ENCODE data around the gene CD8B.

The CD8B gene

DNA sequence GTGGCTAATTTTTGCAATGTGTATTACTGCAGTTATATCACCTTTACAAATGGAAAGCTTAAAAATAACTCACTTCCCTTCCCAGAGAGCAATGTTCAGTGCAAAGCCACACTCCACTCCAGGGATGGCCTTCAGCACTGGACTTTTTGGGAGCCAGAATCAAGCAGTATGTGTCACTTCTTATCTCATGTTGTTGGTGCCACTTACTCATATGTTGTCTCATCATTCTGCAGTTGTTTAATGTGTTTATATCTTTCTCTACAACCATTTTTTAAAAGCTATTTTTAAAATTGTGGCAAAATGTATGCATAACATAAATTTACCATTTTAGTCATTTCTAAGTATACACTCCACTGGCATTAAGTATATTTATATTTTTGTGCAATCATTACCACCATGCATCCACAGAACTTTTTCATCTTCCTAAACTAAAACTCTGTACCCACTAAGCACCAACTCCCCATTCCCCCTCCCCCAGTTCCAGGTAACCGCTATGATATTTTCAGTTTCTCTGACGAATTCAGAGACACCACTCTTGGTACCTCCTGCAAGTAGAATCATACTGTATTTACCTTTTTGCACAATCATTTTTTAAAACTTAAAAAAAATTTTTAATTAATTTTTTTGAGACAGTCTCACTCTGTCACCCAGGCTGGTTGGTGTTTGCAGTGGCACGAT is 38.9 kb downstream of the CD8B start:
- TF ChIP-seq, protein P1, sequence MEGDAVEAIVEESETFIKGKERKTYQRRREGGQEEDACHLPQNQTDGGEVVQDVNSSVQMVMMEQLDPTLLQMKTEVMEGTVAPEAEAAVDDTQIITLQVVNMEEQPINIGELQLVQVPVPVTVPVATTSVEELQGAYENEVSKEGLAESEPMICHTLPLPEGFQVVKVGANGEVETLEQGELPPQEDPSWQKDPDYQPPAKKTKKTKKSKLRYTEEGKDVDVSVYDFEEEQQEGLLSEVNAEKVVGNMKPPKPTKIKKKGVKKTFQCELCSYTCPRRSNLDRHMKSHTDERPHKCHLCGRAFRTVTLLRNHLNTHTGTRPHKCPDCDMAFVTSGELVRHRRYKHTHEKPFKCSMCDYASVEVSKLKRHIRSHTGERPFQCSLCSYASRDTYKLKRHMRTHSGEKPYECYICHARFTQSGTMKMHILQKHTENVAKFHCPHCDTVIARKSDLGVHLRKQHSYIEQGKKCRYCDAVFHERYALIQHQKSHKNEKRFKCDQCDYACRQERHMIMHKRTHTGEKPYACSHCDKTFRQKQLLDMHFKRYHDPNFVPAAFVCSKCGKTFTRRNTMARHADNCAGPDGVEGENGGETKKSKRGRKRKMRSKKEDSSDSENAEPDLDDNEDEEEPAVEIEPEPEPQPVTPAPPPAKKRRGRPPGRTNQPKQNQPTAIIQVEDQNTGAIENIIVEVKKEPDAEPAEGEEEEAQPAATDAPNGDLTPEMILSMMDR (IDR thresholded peaks at IDR 0.05; ENCODE audit: extremely low read depth, missing control alignments): no peak
- DNase-seq (ENCODE audit: low spot score): no peak

DNA sequence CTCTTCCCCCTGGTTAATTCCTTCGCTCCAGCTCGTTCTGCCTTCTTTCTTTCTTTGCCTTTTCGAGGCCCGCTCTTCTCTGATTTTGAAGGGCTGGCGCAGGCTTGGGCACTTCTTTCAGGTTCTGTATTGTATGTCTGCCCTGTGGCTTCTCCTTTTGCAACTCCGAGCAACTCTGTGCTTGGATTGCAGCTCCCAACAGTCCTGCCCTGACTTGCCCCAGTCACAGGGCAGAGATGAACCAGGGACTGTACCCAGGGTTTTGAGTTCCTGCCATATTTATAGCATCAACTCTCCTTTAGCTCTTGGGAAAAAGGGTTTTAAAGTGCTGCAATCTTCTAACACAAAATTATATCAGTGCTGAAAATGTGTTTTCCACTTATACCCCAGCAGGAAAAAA is 39.8 kb downstream of the CD8B start:
- no peak for DNase-seq (ENCODE audit: low spot score)
- TF ChIP-seq, protein P1 (IDR thresholded peaks at IDR 0.05; ENCODE audit: extremely low read depth, missing control alignments): no peak

DNA sequence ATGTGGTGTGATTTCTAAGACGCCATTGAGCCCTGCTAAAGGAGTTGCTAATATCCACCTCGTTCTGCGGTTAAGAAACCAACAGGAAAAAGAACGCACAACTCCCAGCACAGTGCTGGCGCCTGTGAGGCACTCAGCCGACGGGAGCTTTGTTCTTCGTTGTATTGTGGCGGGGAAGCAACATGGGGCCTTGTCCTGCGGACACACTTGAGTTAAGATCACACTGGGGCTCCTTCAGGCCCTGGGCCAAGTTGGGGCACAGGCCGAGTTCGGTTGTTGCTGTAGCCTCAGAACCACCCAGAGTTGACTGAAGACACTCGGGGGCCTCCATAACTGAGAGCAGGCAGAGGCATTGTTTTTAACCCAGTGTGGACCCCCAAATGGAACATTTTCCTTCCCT is 40.4 kb downstream of the CD8B start:
- TF ChIP-seq, protein P1 (IDR thresholded peaks at IDR 0.05; ENCODE audit: extremely low read depth, missing control alignments): no peak
- DNase-seq (ENCODE audit: low spot score): no peak

DNA sequence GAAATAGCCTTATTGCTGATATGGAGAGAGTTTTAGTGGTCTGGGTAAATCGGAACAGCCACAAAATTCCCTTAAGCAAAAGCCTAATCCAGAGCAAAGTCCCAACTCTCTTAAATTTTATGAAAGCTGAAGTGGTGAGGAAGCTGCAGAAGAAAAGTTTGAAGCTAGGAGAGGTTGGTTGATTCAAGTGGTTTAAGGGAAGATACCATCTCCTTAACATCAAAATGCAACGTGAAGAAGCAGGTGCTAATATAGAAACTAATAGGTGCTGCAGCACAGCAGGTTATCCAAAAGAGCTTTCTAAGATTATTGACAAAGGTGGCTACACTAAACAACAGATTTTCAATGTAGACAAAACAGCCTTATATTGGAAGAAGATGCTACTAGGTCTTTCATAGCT is 42.7 kb downstream of the CD8B start:
- DNase-seq (ENCODE audit: low spot score): no peak
- TF ChIP-seq, protein P1 (IDR thresholded peaks at IDR 0.05; ENCODE audit: extremely low read depth, missing control alignments): no peak

DNA sequence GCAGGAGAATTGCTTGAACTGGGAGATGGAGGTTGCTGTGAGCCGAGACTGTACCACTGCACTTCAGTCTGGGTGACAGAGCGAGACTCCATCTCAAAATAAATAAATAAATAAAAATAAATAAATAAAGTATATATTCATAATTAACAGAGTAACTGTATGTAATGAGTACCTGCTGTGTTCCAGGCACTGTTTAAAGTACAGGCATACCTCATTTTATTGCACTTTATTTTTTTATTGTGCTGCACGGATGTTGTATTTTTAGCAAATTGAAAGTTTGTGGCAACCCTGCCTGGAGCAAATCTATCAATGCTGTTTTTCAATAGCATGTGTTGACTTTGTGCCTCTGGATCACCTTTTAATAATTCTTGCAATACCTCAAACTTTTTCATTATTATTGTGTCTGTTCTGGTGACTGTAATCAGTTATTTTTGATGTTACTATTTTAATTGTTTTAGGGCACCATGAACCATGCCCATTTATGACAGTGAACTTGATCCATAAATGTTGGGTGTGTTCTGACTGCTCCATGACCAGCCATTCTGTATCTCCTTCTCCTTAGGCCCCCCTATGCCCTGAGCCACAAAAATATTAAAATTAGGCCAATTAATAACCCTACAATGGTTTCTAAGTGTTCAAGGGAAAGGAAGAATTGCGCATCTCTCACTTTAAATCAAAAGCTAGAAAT is 43.4 kb downstream of the CD8B start:
- TF ChIP-seq, protein P1 (IDR thresholded peaks at IDR 0.05; ENCODE audit: extremely low read depth, missing control alignments): no peak

DNA sequence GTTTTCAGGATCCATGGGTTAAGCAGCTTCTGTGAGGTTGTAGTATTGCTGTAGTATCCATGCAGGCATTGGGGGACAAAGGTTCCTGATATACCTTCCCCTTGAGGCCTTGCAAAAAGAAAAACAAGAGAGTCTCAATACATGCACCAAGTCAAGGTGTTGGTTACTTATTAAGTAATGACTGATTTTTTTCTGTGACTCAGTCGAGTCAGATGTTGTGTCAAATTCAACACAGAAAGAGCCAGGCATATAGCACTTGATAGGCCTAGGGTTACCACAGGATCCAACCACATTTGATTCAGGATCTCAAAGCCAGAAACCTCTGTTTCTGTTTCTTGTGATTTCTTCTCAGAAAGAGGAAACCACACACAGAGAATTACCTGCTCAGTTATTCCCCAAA is 46.1 kb downstream of the CD8B start:
- TF ChIP-seq, protein P1 (IDR thresholded peaks at IDR 0.05; ENCODE audit: extremely low read depth, missing control alignments): no peak
- DNase-seq (ENCODE audit: low spot score): no peak

More for the DNA sequence above, 43.4 kb downstream of the CD8B start:
- DNase-seq (ENCODE audit: low spot score): no peak

DNA sequence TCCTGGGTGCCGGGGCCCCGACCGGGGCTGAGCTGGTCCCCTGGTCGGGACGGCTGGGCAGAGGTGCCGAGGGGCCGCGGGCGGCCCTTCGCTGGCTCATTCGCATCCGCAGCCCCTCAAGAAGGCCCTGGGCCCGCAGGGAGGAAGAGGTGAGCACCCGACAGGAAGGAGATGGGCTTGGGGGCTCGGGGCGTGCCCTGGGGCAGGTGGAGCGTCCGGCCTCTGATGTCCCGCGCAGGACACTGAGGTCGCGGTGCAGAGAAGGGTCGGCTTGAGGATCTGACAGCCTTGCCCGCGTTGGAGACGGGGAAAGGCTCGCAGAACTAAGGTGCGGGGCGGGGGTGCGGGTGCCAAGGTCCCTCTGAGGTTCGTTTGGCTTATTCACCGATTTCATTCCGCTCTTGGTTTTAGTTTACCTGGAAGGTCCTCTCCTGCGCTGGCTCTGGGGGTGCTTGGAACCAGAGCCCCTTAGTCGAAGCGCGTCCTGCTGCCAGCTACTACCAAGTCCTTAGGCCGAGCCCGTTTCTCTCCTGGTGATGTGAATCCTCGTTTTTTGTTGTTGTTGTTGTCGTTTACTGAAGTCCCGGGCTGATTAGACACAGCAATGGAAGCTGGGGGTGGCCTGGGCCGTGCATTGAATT is 52.1 kb downstream of the CD8B start:
- TF ChIP-seq, protein P1 (IDR thresholded peaks at IDR 0.05; ENCODE audit: extremely low read depth, missing control alignments): no peak
- no peak for DNase-seq (ENCODE audit: low spot score)

Measured in GM20000 (cell line).